Measurements from ENCODE around the gene GLS2.

DNA sequence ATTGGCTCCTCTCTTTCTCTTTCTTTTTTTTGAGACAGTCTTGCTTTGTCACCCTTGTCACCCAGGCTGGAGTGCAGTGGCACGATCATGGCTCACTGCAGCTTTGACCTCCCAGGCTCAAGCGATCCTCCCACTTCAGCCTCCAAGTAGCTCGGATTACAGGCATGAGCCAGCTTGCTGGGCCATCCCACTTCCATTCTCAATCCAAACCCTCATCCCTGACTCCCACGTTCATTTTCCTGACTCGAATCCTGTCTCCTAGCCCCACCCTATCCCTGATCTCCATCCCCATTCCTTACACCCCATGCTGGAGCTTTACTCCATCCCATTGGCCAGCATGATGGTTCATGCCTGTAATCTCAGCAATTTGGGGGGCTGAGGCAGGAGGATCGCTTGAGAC lies 11.8 kb downstream of the GLS2 start:
- TF ChIP-seq, protein P1, sequence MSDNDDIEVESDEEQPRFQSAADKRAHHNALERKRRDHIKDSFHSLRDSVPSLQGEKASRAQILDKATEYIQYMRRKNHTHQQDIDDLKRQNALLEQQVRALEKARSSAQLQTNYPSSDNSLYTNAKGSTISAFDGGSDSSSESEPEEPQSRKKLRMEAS (IDR thresholded peaks at IDR 0.05; ENCODE audit: low read depth, low read length): no peak
- TF ChIP-seq TARDBP (IDR thresholded peaks at IDR 0.05; ENCODE audit: borderline replicate concordance): no peak

Measured in GM12878 (cell line).